DMS53 (cell line): ENCODE data around the gene NPFFR2.
"Not testable (repeated sequence)": the region's sequence is repeated elsewhere in the genome, so short reads cannot be mapped to it uniquely, and the experiment has no call there.

Experiments used
- DNase-seq: peaks from one replicate; lab custom pipeline; 2025; lab: John Stamatoyannopoulos, UW

Gene NPFFR2

GRCh38 chr4:72112514-72113156 lies 80.8 kb downstream of the NPFFR2 start:
- peak; percentile 95 for DNase-seq

GRCh38 chr4:72118017-72118416 lies 86.2 kb downstream of the NPFFR2 start:
- no peak for DNase-seq

GRCh38 chr4:72119946-72120345 lies 88.1 kb downstream of the NPFFR2 start:
- DNase-seq, result peak; percentile 68

- DNase-seq, result no peak
Measured at GRCh38 chr4:72128741-72129140, 96.9 kb downstream of the NPFFR2 start.

GRCh38 chr4:72136429-72136828 lies 104.6 kb downstream of the NPFFR2 start:
- peak; percentile 0 for DNase-seq

- not testable (repeated sequence) for DNase-seq
Measured at GRCh38 chr4:72139997-72140396, 108.2 kb downstream of the NPFFR2 start.

- DNase-seq, result no peak
Measured at GRCh38 chr4:72144241-72144640, 112.4 kb downstream of the NPFFR2 start.

GRCh38 chr4:72152731-72153130 lies 120.9 kb downstream of the NPFFR2 start:
- no peak for DNase-seq

GRCh38 chr4:72153634-72154033 lies 121.8 kb downstream of the NPFFR2 start:
- not testable (repeated sequence) for DNase-seq

GRCh38 chr4:72169285-72169684 lies 137.5 kb downstream of the NPFFR2 start:
- not testable (repeated sequence) for DNase-seq

GRCh38 chr4:72169861-72170260 lies 138.1 kb downstream of the NPFFR2 start:
- peak; percentile 50 for DNase-seq

- no peak for DNase-seq
Measured at GRCh38 chr4:72171761-72172160, 140.0 kb downstream of the NPFFR2 start.

- no peak for DNase-seq
Measured at GRCh38 chr4:72179342-72179741, 147.5 kb downstream of the NPFFR2 start.

- no peak for DNase-seq
Measured at GRCh38 chr4:72186714-72187113, 154.9 kb downstream of the NPFFR2 start.

GRCh38 chr4:72194046-72194445 lies 162.2 kb downstream of the NPFFR2 start:
- DNase-seq, result no peak

GRCh38 chr4:72194453-72194852 lies 162.7 kb downstream of the NPFFR2 start:
- DNase-seq, result no peak
